Measurements from ENCODE around the gene GET4.

DNA sequence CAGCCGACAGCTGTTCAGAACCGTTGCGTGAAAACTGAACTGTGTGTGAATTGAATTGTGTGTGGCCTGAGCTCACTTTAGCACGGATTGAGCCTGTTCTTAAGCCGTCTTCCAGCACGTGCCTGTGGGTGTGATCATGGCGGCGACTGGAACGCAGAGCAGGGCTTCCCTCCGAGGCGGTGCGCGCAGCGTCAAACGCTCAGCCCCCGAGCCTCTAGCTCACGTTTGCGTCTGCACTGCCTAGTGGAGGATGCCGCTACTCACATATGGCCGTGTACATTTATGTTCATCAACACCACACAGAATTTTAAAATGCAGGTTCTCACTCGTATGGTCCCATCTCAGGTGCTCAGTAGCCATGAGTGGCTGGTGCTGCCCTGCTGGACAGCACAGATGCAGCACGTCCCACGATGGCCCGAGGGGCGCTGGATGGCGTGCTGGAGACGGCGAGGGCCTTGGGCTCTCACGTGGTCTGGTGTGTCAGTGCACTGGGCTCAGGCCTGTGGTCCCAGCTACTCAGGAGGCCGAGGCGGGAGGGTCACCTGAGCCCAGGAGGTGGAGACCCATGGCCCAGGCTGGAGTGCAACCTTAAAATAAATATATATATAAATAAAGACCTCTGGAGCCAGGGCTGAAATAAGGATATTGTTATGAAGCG, 22.1 kb upstream of the GET4 start:
- TF ChIP-seq, protein P1, sequence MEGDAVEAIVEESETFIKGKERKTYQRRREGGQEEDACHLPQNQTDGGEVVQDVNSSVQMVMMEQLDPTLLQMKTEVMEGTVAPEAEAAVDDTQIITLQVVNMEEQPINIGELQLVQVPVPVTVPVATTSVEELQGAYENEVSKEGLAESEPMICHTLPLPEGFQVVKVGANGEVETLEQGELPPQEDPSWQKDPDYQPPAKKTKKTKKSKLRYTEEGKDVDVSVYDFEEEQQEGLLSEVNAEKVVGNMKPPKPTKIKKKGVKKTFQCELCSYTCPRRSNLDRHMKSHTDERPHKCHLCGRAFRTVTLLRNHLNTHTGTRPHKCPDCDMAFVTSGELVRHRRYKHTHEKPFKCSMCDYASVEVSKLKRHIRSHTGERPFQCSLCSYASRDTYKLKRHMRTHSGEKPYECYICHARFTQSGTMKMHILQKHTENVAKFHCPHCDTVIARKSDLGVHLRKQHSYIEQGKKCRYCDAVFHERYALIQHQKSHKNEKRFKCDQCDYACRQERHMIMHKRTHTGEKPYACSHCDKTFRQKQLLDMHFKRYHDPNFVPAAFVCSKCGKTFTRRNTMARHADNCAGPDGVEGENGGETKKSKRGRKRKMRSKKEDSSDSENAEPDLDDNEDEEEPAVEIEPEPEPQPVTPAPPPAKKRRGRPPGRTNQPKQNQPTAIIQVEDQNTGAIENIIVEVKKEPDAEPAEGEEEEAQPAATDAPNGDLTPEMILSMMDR (IDR thresholded peaks at IDR 0.05; ENCODE audit: low read depth, low read length), result no peak
- no peak for TF ChIP-seq EZH2phosphoT487 (IDR thresholded peaks at IDR 0.05; ENCODE audit: low read depth)
